HK-2 (cell line): ENCODE results near the gene NIPAL4.

ENCODE experiments used
- DNase-seq: peaks from one replicate; pipeline ENCODE4 v3.0.0-alpha.2; 2018; ENCODE audit not compliant: unreplicated experiment

Gene NIPAL4

DNA sequence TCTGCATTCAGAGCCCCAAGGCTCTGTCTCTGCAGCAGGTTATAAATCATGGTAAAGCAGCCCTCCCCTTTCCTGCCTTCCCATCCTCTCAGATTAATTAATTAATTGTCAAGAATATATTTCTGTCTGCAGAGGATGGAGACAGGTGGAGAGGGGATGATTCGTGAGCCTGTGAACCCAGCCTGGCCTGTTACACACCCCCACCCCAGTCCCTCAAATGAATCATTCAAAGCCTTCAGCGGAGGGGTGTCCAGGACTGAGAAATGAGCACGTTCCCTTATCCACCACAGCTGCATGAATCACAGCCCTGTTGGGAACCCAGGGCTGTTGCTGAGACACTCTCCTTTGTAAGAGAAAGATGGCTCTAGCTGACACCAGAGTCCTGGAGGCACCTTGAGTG is 56.0 kb downstream of the NIPAL4 start:
- DNase-seq, result peak; percentile 33

GRCh38 chr5:157516626-157517325 is 56.8 kb downstream of the NIPAL4 start:
- peak; percentile 26 for DNase-seq

- no peak for DNase-seq
These were observed 59.0 kb downstream of the NIPAL4 start for GRCh38 chr5:157518963-157519362.

DNA sequence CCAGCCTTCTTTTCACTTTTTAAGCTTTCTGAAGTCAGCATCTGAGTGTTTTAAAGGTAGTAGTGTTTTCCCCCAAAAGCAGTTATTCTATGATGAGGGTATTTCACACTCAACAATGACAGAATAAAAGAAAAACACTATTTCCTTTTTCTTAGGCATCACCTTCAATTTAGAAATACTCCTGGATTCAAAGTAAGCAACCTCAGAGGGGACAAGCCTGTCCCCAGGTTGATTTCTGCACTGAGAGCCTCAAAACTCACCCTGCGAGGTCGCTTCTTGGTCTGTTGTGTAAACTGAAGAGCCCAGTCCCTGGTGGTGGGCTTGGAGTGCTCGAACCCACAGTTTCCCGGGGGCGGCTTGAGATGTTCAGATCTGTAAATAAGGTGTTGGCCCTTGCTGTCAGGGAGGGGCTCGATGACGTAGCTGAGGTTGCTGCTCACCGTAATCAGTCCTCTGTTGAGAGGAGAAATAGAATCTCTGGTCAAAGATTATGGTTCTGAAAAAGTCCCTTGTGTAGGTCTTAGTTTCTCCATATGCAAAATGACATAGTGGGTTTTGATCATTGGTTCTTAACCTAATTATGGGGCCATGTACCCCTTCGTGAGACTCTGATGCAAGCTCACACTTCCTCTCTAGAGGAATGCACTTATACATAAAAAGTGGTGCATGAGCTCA is 59.7 kb downstream of the NIPAL4 start:
- DNase-seq, result no peak

DNA sequence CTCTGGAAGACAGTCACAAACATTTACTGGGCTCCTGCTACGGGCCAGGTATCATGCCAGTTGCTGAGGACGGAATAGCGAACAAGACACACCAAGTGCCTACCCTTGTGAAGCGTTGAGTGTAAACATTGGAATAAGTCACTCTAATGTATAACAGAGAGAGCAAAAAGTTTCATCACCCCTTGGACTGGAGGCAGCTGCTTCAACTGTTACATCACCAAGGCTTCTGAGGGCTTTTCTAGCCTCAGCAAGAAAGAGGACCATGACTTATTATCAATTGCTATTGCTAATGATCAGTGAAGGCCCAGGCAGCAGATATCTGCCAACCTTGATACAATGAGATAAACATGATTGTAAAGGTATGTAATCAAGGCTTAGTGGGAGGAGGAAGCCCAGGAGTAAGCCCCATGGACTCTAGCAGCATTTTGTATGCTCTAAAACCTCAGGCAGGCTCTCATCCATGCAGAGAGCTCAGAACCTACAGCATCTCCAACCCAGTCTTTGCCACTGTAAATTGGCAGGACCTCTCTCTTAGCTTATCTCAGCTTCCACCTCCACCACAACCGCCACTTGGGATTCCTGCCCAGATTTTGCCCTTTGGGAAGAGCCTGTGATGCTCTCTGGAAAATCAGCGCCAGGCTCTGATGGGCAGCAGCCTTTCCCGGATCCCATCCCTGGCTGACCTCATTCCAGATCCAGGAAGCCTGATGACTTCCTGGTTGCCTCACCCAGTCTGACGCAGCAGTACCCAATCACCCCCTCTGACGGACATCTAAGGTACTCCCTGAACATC is 61.1 kb downstream of the NIPAL4 start:
- DNase-seq, result no peak

DNA sequence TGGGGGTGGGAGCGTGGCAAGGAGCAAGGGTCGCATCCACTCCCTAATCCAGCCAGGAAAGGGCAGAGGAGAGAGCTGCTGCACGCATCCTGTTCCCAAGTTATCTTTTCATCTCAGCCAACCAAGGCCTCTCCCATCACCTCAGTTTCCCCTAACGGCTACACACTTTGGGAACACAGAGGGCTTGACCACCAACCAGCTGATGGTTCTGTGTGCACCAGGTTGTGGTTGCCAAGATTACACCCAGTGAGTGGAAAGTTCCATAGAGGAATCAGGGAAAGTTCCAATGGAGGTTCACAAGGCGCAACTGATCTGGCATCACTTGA is 61.7 kb downstream of the NIPAL4 start:
- DNase-seq, result no peak

- no peak for DNase-seq
These were observed 64.0 kb downstream of the NIPAL4 start for GRCh38 chr5:157523976-157524375.
